ENCODE measurements around the gene DEFB123.
"Not testable (repeated sequence)": the region's sequence is repeated elsewhere in the genome, so short reads cannot be mapped to it uniquely, and the experiment has no call there.

Gene DEFB123

GRCh38 chr20:31452575-31452974 lies 12.1 kb downstream of the DEFB123 start:
- no peaks in the 10 kb centered on the region for H3F3A ChIP-seq (ENCODE audit: insufficient read depth)
- no peaks in the 10 kb centered on the region for H3K36me3 ChIP-seq (ENCODE audit: low read length)
- no peak for TF ChIP-seq EZH2phosphoT487 (conservative IDR thresholded peaks at IDR 0.05; ENCODE audit: low read length)
- TF ChIP-seq, protein P1, sequence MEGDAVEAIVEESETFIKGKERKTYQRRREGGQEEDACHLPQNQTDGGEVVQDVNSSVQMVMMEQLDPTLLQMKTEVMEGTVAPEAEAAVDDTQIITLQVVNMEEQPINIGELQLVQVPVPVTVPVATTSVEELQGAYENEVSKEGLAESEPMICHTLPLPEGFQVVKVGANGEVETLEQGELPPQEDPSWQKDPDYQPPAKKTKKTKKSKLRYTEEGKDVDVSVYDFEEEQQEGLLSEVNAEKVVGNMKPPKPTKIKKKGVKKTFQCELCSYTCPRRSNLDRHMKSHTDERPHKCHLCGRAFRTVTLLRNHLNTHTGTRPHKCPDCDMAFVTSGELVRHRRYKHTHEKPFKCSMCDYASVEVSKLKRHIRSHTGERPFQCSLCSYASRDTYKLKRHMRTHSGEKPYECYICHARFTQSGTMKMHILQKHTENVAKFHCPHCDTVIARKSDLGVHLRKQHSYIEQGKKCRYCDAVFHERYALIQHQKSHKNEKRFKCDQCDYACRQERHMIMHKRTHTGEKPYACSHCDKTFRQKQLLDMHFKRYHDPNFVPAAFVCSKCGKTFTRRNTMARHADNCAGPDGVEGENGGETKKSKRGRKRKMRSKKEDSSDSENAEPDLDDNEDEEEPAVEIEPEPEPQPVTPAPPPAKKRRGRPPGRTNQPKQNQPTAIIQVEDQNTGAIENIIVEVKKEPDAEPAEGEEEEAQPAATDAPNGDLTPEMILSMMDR (IDR thresholded peaks at IDR 0.05; ENCODE audit: insufficient read depth, low read length, poor library complexity, severe bottlenecking) = no peak
- H3K9me3 ChIP-seq (ENCODE audit: insufficient read depth, low read length) = no peaks in the 10 kb centered on the region
- no peaks in the 10 kb centered on the region for H4K20me1 ChIP-seq (ENCODE audit: low read depth, low read length)
- H3K27me3 ChIP-seq (ENCODE audit: low read length) = no peaks in the 10 kb centered on the region
- H2AFZ ChIP-seq (ENCODE audit: low read depth, low read length, severe bottlenecking) = no peak overlapping the region
- H3K9ac ChIP-seq (ENCODE audit: low read length) = no peak overlapping the region
- no peaks in the 10 kb centered on the region for H3K79me2 ChIP-seq (ENCODE audit: insufficient read depth, low read length)
- H3K27ac ChIP-seq (ENCODE audit: low read depth, low read length) = no peak overlapping the region
- no peak overlapping the region for H3K4me3 ChIP-seq (ENCODE audit: insufficient read depth, low read length, poor library complexity, severe bottlenecking)
- H3K9me2 ChIP-seq (replicated peaks; ENCODE audit: insufficient read depth, low read length) = no peaks in the 10 kb centered on the region
- no peak overlapping the region for H3K4me2 ChIP-seq (ENCODE audit: low read depth, low read length, poor library complexity, severe bottlenecking)

DNA sequence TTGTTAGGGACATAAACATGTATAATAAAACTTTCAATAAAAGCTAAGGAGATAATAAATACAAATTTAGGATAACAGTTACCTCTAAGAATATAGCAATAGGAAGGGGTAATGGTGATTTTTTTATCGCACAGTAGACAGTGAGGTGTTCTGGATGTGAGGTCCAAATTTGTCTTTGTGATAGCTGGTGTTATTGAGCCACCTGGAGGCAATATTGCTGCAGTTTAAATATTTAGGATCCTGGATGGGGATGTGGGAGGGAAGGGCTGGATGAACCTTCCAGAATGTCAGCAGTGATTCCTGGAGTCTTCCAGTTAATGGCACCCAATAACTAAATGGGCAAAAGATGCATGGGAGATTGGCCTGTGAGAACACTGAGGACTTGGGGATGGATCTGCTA lies 13.9 kb downstream of the DEFB123 start:
- Histone ChIP-seq H2AFZ (ENCODE audit: low read depth, low read length, severe bottlenecking) (no peak overlapping the region), H3K27ac (ENCODE audit: low read depth, low read length) (no peak overlapping the region), H3K4me2 (ENCODE audit: low read depth, low read length, poor library complexity, severe bottlenecking) (no peak overlapping the region), H3K4me3 (ENCODE audit: insufficient read depth, low read length, poor library complexity, severe bottlenecking) (no peak overlapping the region), H3F3A (ENCODE audit: insufficient read depth) (no peaks in the 10 kb centered on the region), H4K20me1 (ENCODE audit: low read depth, low read length) (no peaks in the 10 kb centered on the region), H3K36me3 (ENCODE audit: low read length) (no peaks in the 10 kb centered on the region), H3K9me3 (ENCODE audit: insufficient read depth, low read length) (no peaks in the 10 kb centered on the region), H3K9me2 (replicated peaks; ENCODE audit: insufficient read depth, low read length) (no peaks in the 10 kb centered on the region), H3K79me2 (ENCODE audit: insufficient read depth, low read length) (no peaks in the 10 kb centered on the region), H3K9ac (ENCODE audit: low read length) (no peak overlapping the region), H3K27me3 (ENCODE audit: low read length) (no peaks in the 10 kb centered on the region)
- TF ChIP-seq, protein P1 (IDR thresholded peaks at IDR 0.05; ENCODE audit: insufficient read depth, low read length, poor library complexity, severe bottlenecking) = no peak
- no peak for TF ChIP-seq EZH2phosphoT487 (conservative IDR thresholded peaks at IDR 0.05; ENCODE audit: low read length)

GRCh38 chr20:31470946-31471345 lies 30.5 kb downstream of the DEFB123 start:
- not testable (repeated sequence) for H3F3A ChIP-seq (ENCODE audit: insufficient read depth); H3K4me3 ChIP-seq (ENCODE audit: insufficient read depth, low read length, poor library complexity, severe bottlenecking); H4K20me1 ChIP-seq (ENCODE audit: low read depth, low read length); H3K27me3 ChIP-seq (ENCODE audit: low read length); H3K79me2 ChIP-seq (ENCODE audit: insufficient read depth, low read length); H3K27ac ChIP-seq (ENCODE audit: low read depth, low read length); H2AFZ ChIP-seq (ENCODE audit: low read depth, low read length, severe bottlenecking); H3K36me3 ChIP-seq (ENCODE audit: low read length); H3K9me2 ChIP-seq (replicated peaks; ENCODE audit: insufficient read depth, low read length); H3K9ac ChIP-seq (ENCODE audit: low read length); H3K9me3 ChIP-seq (ENCODE audit: insufficient read depth, low read length); H3K4me2 ChIP-seq (ENCODE audit: low read depth, low read length, poor library complexity, severe bottlenecking)

- 0 out of 2 replicates have a peak, but pooled peaks cover 7% of the 10 kb centered on the region for H3F3A ChIP-seq (ENCODE audit: insufficient read depth)
- no peaks in the 10 kb centered on the region for H3K79me2 ChIP-seq (ENCODE audit: insufficient read depth, low read length)
- peak overlapping the region; percentile 58; the same call in 1 of the 2 replicates for H3K27ac ChIP-seq (ENCODE audit: low read depth, low read length)
- no peaks in the 10 kb centered on the region for H3K9me2 ChIP-seq (replicated peaks; ENCODE audit: insufficient read depth, low read length)
- TF ChIP-seq EZH2phosphoT487 (conservative IDR thresholded peaks at IDR 0.05; ENCODE audit: low read length) = no peak
- TF ChIP-seq, protein P1 (IDR thresholded peaks at IDR 0.05; ENCODE audit: insufficient read depth, low read length, poor library complexity, severe bottlenecking) = no peak
- no peaks in the 10 kb centered on the region for H3K36me3 ChIP-seq (ENCODE audit: low read length)
- H2AFZ ChIP-seq (ENCODE audit: low read depth, low read length, severe bottlenecking) = no peak overlapping the region
- no peak overlapping the region for H3K4me2 ChIP-seq (ENCODE audit: low read depth, low read length, poor library complexity, severe bottlenecking)
- no peaks in the 10 kb centered on the region for H4K20me1 ChIP-seq (ENCODE audit: low read depth, low read length)
- H3K9me3 ChIP-seq (ENCODE audit: insufficient read depth, low read length) = no peaks in the 10 kb centered on the region
- no peak overlapping the region for H3K9ac ChIP-seq (ENCODE audit: low read length)
- no peak overlapping the region for H3K4me3 ChIP-seq (ENCODE audit: insufficient read depth, low read length, poor library complexity, severe bottlenecking)
- no peaks in the 10 kb centered on the region for H3K27me3 ChIP-seq (ENCODE audit: low read length)
These were observed 32.2 kb downstream of the DEFB123 start for GRCh38 chr20:31472395-31473330.
